ENCODE data around the gene SEMA6A. TPM values are rescaled to one million over a fixed set of nuclear protein-coding genes. Genes with fewer than 3 reads are reported as not detected.

The SEMA6A gene
- total and polyA plus RNA-seq, 2 of the 13 experiments (the other 11 are each of a cell fraction or from before 2014, with no cell fraction given) = 5.1 to 6.5 TPM

DNA sequence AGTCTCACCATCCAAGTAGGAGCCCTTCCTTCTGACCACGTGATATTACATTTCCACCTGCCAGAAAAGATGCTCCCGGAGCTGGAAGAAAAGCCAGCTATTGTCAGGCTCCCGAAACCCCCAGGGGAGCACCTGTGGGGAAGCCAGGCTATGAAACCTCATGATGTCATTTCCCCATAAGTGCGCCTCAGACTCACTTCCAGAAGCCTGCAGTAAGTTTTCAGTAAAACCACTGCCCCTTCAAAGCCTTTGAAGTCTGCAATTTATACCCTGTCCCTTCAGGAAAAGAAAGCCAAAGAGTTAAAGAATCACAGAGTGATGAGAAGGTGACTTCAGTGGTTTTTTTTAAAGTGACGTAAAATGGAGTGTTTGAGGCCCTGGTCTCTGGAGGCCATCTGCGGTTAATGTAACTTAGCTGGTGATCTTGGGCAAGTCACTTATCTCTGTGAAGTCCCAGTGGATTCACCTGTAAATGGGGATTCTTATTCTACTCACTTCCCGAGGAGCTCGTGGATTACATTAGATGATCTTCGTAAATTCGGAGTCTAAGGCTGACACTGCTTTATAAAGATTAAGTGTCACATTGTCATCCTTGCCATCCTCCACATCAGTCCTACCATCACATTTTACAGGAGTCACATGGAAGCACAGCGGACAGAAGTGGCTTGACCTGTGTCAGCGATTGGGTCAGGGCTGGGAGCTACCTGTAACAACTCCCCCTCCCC, 2.6 kb upstream of the SEMA6A start (continued):
- TF ChIP-seq, protein P1, sequence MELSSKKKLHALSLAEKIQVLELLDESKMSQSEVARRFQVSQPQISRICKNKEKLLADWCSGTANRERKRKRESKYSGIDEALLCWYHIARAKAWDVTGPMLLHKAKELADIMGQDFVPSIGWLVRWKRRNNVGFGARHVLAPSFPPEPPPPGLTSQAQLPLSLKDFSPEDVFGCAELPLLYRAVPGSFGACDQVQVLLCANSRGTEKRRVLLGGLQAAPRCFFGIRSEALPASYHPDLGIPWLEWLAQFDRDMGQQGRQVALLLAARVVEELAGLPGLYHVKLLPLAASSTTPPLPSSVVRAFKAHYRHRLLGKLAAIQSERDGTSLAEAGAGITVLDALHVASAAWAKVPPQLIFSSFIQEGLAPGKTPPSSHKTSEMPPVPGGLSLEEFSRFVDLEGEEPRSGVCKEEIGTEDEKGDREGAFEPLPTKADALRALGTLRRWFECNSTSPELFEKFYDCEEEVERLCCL (CRISPR knock-in tag; IDR thresholded peaks at IDR 0.05; ENCODE audit: borderline replicate concordance) = no peak
- TF ChIP-seq ZNF781 (CRISPR knock-in tag; IDR thresholded peaks at IDR 0.05; ENCODE audit: borderline replicate concordance, not compliant biosample characterization) (no peak), ZKSCAN1 (IDR thresholded peaks at IDR 0.05; ENCODE audit: low read length) (no peak), MEIS2 (CRISPR knock-in tag; IDR thresholded peaks at IDR 0.05) (no peak), ZBTB39 (CRISPR knock-in tag; IDR thresholded peaks at IDR 0.05) (no peak)

- H3K9ac ChIP-seq (ENCODE audit: insufficient read depth, low read depth, low read length) = no peak overlapping the region
- H3K4me3 ChIP-seq (replicated peaks in 1 of 3; ENCODE audit: insufficient read depth in 1 of 3, low read depth in 2 of 3, low read length in 3 of 3) = no peak overlapping the region
- FAIRE-seq = no peak
- WGBS (ENCODE audit: low lambda C conversion rate) = 64% methylated on average over 27 of the region's 44 CpGs
- peak; percentile 7; the same call in 2 of the 3 replicates for ATAC-seq
- no TSS peak for BruUV-seq (replicated peaks)
- H2AFZ ChIP-seq (ENCODE audit: low read length) = no peak overlapping the region
- peaks cover 31% of the 10 kb centered on the region for H3K79me2 ChIP-seq (ENCODE audit: insufficient read depth, low read length)
- no peaks in the 10 kb centered on the region for H3K9me3 ChIP-seq (ENCODE audit: low read length)
- no peaks in the 10 kb centered on the region for H3K36me3 ChIP-seq (replicated peaks in 1 of 2; ENCODE audit: control insufficient read depth in 1 of 2, insufficient read depth in 2 of 2, low read length in 2 of 2)
- peaks cover 1 to 9% of the 10 kb centered on the region in 2 experiments; a peak in 1 of 5 replicates for H3K27me3 ChIP-seq (ENCODE audit: control insufficient read depth in 1 of 2, insufficient read depth in 2 of 2, low read length in 2 of 2)
- no peaks in the 10 kb centered on the region for H4K20me1 ChIP-seq (ENCODE audit: insufficient read depth, low read length)
- in situ Hi-C loops (cut with HindIII; ENCODE audit: extremely low pct_ligation_motif_present, low pct_unique_long_range_greater_than_20kb) = loop anchor here (5.0 kb wide), 1 partner anchor 366 kb away; no protein-coding TSS in a partner anchor
- peak; percentile 24 for DNase-seq (ENCODE audit: low spot score)
- H3K4me2 ChIP-seq (ENCODE audit: low read depth, low read length) = no peak overlapping the region
- intact Hi-C loops (cut with micrococcal nuclease; ENCODE audit: unreplicated experiment) = loop anchor here (1.0 to 10.0 kb wide), 3 partner anchors 71 to 372 kb away; no protein-coding TSS in a partner anchor
- ChIA-PET POLR2A (no interaction called here), CTCF (ENCODE audit: low intra/inter-chr PET ratio, low total read pairs) (interaction anchor here (2.8 kb wide), 1 partner anchor 372 kb away, joined by 17 read pairs; no protein-coding TSS in a partner anchor)
- H3K4me1 ChIP-seq (ENCODE audit: insufficient read depth, low read length) = peaks cover 27% of the 10 kb centered on the region
- no peak overlapping the region for H3K27ac ChIP-seq (ENCODE audit: extremely low read length, insufficient read depth, low read length)
- no peak for TF ChIP-seq ZBTB2 (CRISPR knock-in tag; IDR thresholded peaks at IDR 0.05; ENCODE audit: low read depth)
- no peak for TF ChIP-seq PBX2 (CRISPR knock-in tag; IDR thresholded peaks at IDR 0.05)
- TF ChIP-seq ZNF362 (CRISPR knock-in tag; IDR thresholded peaks at IDR 0.05; ENCODE audit: borderline replicate concordance) = peak; percentile 29; the same call in 1 of the 2 replicates
- TF ChIP-seq ZNF281 (CRISPR knock-in tag; IDR thresholded peaks at IDR 0.05; ENCODE audit: borderline replicate concordance) = no peak
Measured at GRCh38 chr5:116576053-116576713, 1.6 kb upstream of the SEMA6A start.

Measured in HepG2 (cell line).